Measurements from ENCODE around the gene CTNNBIP1. TPM values are rescaled to one million over a fixed set of nuclear protein-coding genes. Genes with fewer than 3 reads are reported as not detected.

The CTNNBIP1 gene
- total and polyA plus RNA-seq, 2 of the 8 experiments (the other 6 are each of a cell fraction or from before 2014, with no cell fraction given): 40.9 to 46.6 TPM

- no peak overlapping the region for H2BK15ac ChIP-seq (ENCODE audit: low read length)
- peaks cover 0 to 9% (median 3%) of the 10 kb centered on the region in 4 experiments; a peak in 4 of 7 replicates for H3K4me1 ChIP-seq (replicated peaks in 1 of 4; ENCODE audit: control insufficient read depth in 3 of 4, insufficient read depth in 4 of 4, low read length in 3 of 4)
- H3K79me1 ChIP-seq (ENCODE audit: low read depth, low read length): no peaks in the 10 kb centered on the region
- H2BK12ac ChIP-seq (ENCODE audit: low read depth, low read length): no peak overlapping the region
- CTCF ChIA-PET (ENCODE audit: partially characterized antibody): interaction anchor here (0.6 to 1.3 kb wide), 6 partner anchors 9 to 268 kb away, joined by 3 read pairs; no protein-coding TSS in a partner anchor
- H3K23ac ChIP-seq (ENCODE audit: insufficient read length): no peak overlapping the region
- H3K56ac ChIP-seq (replicated peaks; ENCODE audit: insufficient read length, low read depth, low read length): no peak overlapping the region
- H3K23me2 ChIP-seq (ENCODE audit: low read depth, low read length): no peaks in the 10 kb centered on the region
- FAIRE-seq (no peak), DNase-seq (ENCODE audit: low read depth in 1 of 2, low spot score in 2 of 2) (no peak)
- H2BK20ac ChIP-seq (ENCODE audit: low read length): no peak overlapping the region
- H3K4me2 ChIP-seq (ENCODE audit: insufficient read depth in 1 of 2, low read depth in 2 of 2, low read length in 2 of 2): no peak overlapping the region
- no peaks in the 10 kb centered on the region for H4K20me1 ChIP-seq (replicated peaks in 1 of 2; ENCODE audit: control insufficient read depth in 1 of 2, insufficient read depth in 2 of 2, low read length in 2 of 2)
- POLR2A ChIA-PET (ENCODE audit: partially characterized antibody): interaction anchor here (0.8 to 2.3 kb wide), 2 partner anchors 14 to 76 kb away, joined by 3 to 8 read pairs; partner anchors contain the start of genes LZIC and NMNAT1
- no peak overlapping the region for H4K8ac ChIP-seq (ENCODE audit: extremely low read depth, insufficient read depth, low read length)
- H3K18ac ChIP-seq (ENCODE audit: extremely low read depth, low read length): no peak overlapping the region
- no peak overlapping the region for H4K91ac ChIP-seq (replicated peaks; ENCODE audit: insufficient read length, low read length)
- no peak overlapping the region for H2AFZ ChIP-seq (ENCODE audit: low read length)
- no peaks in the 10 kb centered on the region for H3K27me3 ChIP-seq (replicated peaks in 1 of 4; ENCODE audit: control insufficient read depth in 3 of 4, extremely low read depth in 1 of 4, insufficient read depth in 3 of 4, low read length in 3 of 4)
- H4K5ac ChIP-seq (ENCODE audit: insufficient read length, low read depth, low read length): no peak overlapping the region
- H3K36me3 ChIP-seq (ENCODE audit: control insufficient read depth in 2 of 4, insufficient read depth in 4 of 4, low read length in 3 of 4): no peaks in the 10 kb centered on the region
- H3K4ac ChIP-seq (replicated peaks; ENCODE audit: insufficient read length, low read depth, low read length): no peak overlapping the region
- no peak overlapping the region for H2BK5ac ChIP-seq (ENCODE audit: low read depth, low read length)
- H3K9ac ChIP-seq (replicated peaks in 1 of 4; ENCODE audit: extremely low read depth in 1 of 4, low read depth in 3 of 4, low read length in 3 of 4): no peak overlapping the region
- no peak overlapping the region for H3K4me3 ChIP-seq (ENCODE audit: extremely low read depth in 1 of 4, insufficient read depth in 2 of 4, low read depth in 3 of 4, low read length in 4 of 4)
- H3K9me3 ChIP-seq (ENCODE audit: insufficient read depth in 2 of 2, low read depth in 1 of 2, low read length in 1 of 2): no peaks in the 10 kb centered on the region
- no peak overlapping the region for H2BK120ac ChIP-seq (replicated peaks; ENCODE audit: low read depth, low read length)
- H3K79me2 ChIP-seq (ENCODE audit: control insufficient read depth in 1 of 2, insufficient read depth in 2 of 2, low read length in 2 of 2): no peaks in the 10 kb centered on the region
- WGBS, 2 experiments (ENCODE audit: extremely low coverage in 1 of 2, insufficient coverage in 1 of 2, insufficient read length in 1 of 2, insufficient replicate concordance in 2 of 2, low coverage in 1 of 2, low lambda C conversion rate in 2 of 2, missing lambda C conversion rate in 1 of 2): 87% methylated on average over 8 of the region's 8 CpGs; no CpG with 5 or more reads in 1 of the 2 experiments
- H3K27ac ChIP-seq (ENCODE audit: low read depth, low read length): no peak overlapping the region
- H3K14ac ChIP-seq (ENCODE audit: insufficient read length): no peak overlapping the region
- no peak overlapping the region for H2AK5ac ChIP-seq (ENCODE audit: low read depth, low read length)
- TF ChIP-seq BACH1 (IDR thresholded peaks at IDR 0.05; ENCODE audit: low read length) (no peak), FOSL1 (IDR thresholded peaks at IDR 0.05; ENCODE audit: insufficient read depth, low read depth, low read length) (no peak)
These were observed 47.7 kb upstream of the CTNNBIP1 start for GRCh38 chr1:9957726-9958125.
